AG10803 (cell line): ENCODE measurements around the gene PCSK6.

Source experiments
- DNase-seq: peaks from one replicate; pipeline ENCODE4 v3.0.0; 2010; ENCODE audit warnings: low read depth
- H3K4me3 ChIP-seq: 2 replicates; pipeline ENCODE4 v1.5.1; 2011; ENCODE audit warnings: mild to moderate bottlenecking, low read length, control low read depth
- TF ChIP-seq, protein P1 (sequence below): conservative IDR thresholded peaks from 2 replicates; pipeline ENCODE4 v1.5.1; 2011; ENCODE audit warnings: mild to moderate bottlenecking, low read length, control low read depth, inconsistent platforms

The PCSK6 gene

DNA sequence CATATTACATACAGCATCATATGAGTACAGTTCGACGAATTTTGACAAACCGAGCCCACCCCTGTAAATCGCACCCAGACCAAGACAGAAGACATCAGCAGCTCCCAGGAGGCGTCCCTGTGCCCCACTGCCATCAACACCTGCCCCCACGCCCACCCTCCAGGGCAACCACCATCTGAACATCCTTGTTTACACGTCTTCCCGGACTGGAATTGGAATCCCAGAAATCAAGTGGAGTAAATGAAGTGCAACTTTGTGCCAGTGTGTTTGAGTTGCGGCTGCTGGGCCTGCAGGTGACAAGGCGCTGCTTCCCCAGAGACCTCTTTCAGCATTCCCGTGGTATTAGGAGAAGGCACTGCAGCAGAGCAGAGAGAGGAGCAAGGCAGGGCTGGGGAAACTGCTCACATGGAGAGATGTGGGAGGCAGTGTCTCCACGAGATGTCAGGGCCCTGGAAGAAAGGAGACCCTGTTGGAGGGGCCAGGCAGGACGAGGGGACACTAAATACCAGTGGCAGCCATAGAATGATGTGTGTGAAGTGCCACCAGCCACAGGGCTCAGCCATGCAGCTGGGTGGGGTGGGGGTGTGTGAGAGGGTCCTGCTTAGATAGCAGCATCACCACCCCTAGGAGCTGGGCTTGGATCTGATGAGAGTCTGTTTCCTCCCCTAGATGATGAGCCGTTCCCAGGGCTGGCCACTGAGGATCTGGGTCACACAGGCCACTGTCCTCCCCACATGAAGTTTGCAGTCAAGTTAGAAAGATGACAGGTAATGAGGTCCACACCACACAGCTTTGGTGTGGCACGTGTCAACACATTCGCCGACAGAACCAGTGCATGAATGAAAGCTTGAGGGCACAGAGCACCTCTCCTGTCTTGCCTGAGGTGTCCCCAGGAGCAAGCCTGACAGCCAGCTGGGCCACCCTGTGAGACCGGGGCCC lies 33.4 kb upstream of the PCSK6 start:
- DNase-seq: no peak
- TF ChIP-seq, protein P1, sequence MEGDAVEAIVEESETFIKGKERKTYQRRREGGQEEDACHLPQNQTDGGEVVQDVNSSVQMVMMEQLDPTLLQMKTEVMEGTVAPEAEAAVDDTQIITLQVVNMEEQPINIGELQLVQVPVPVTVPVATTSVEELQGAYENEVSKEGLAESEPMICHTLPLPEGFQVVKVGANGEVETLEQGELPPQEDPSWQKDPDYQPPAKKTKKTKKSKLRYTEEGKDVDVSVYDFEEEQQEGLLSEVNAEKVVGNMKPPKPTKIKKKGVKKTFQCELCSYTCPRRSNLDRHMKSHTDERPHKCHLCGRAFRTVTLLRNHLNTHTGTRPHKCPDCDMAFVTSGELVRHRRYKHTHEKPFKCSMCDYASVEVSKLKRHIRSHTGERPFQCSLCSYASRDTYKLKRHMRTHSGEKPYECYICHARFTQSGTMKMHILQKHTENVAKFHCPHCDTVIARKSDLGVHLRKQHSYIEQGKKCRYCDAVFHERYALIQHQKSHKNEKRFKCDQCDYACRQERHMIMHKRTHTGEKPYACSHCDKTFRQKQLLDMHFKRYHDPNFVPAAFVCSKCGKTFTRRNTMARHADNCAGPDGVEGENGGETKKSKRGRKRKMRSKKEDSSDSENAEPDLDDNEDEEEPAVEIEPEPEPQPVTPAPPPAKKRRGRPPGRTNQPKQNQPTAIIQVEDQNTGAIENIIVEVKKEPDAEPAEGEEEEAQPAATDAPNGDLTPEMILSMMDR: no peak
- H3K4me3 ChIP-seq: no peak overlapping the region

DNA sequence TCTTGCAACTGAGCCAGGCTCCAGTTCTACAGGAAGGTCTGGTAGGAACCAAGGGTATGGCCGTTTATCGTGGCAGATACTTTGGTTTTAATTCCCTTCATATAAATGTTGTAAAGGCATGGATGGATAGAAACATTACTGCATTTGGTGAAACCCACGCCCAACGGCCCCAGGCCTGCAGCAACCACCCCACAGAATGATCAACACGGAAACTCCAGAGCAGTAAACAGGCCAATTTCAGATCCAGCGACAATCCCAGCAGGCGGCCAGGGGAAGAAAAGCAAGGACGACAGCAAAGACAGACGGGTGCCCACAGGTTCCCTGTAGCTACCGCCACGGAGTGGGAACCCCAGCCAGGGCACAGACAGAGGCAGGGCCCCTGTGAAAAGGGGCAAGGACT lies 32.6 kb upstream of the PCSK6 start:
- no peak for DNase-seq
- no peak overlapping the region for H3K4me3 ChIP-seq
- TF ChIP-seq, protein P1: no peak

DNA sequence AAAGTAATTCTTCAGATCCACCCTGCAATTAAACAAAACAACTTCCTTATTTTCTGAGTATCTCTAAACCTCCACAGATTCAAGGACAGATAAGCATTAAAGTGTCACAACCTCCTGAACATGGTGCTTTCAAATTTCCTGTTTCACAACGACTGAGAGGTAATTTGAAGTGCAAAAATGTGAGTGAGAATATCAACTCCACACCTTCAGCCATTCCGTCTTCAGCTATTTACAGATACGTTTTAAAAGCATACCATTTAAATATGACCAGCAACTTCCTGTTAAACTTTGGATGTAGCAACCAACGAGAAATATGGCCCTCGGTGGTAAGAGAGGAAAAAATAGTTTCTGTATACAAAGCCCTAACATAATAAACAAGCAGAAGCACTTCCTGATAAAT lies 32.1 kb upstream of the PCSK6 start:
- no peak for DNase-seq
- TF ChIP-seq, protein P1: no peak
- no peak overlapping the region for H3K4me3 ChIP-seq

DNA sequence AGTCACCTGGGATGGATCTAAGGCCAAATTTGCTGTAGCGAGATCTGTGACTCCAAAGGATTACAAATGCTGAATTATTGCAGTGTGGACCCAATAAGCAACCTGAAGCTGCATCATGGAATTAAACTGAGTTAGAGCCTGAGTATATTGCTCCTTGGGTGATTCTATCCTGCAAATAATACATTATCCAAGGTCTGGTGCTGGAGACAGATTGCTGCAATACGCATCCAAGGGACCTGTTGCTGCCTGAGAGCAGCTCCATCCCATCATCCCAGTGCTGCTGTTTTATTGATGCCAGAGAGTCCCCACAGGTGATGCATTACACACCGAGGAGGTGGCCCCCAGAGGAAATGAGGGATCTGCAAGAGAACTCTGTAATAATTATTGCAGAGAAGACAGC lies 31.6 kb upstream of the PCSK6 start:
- H3K4me3 ChIP-seq: no peak overlapping the region
- TF ChIP-seq, protein P1: no peak
- DNase-seq: no peak

DNA sequence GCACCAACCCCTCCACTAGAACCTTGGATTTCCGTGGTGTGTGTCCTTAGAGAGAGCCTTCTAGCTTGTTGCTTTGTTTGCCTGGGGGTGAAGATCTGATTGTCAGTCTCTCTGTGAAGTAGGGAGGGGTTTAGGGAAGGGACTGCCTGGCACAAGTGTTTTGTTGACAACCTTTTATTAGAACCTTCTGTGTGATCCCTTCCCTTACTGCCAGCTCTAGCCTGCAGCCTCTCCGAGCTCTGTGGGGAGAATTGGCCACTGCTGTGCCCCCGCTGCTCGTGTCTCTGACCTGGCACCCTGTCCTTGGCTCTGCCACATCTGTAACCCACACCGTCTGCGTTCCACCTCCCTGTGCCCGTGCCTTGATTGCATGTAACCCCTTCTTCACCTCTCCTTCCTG lies 30.9 kb upstream of the PCSK6 start:
- H3K4me3 ChIP-seq: no peak overlapping the region

DNA sequence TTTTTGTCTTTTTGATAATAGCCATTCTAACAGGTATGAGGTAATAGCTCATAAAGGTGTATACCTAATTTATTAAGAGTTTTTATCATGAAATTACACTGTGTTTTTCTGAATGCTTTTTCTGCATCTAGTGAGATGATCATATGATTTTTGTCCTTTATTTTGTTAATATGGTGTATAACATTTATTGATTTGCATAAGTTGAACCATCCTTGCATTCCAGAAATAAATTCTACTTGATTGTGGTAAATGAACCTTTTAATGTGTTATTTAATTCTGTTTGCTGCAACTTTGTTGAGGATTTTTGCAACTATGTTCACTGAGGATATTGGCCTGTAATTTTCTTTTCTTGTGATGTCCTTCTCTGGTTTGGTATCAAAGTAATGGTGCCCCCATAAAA lies 28.0 kb upstream of the PCSK6 start:
- H3K4me3 ChIP-seq: no peak overlapping the region
- DNase-seq: no peak
- TF ChIP-seq, protein P1: no peak

More for the DNA sequence above, 30.9 kb upstream of the PCSK6 start:
- no peak for DNase-seq
- TF ChIP-seq, protein P1: no peak

DNA sequence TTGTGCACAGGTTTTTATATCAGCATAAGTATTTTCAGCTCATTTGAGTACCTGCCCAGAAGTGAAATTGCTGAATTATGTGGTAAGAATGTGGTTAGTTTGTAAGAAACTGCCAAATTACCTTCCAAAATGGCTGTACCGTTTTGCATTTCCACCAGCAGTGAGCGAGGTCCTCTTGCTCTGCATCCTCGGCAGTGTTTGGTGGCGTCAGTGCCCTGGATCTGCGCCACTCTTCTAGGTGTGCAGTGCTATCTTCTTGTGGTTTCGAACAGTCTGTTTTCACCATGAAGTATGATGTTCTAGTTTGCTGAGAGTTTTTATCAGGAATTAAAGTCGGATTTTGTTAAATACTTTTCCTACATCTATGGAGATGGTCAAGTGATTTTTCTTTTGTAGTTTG lies 24.8 kb upstream of the PCSK6 start:
- TF ChIP-seq, protein P1: no peak
- no peak for DNase-seq
- no peak overlapping the region for H3K4me3 ChIP-seq
